Spleen (tissue), 7 donors: ENCODE measurements around the gene LHB.

Source experiments
- POLR2A ChIP-seq, 3 donors: fragments of 450-650 bp; IDR thresholded peaks; one replicate each; pipeline ENCODE4 v1.5.1; 2017; ENCODE audit warnings: antibody characterized with exemption in 3 of 3, mild to moderate bottlenecking in 1 of 3
- TF ChIP-seq, protein P1 (sequence below), 11 experiments: fragments of 200-600 bp in 7 of 11; fragments of 450-650 bp in 4 of 11; sonication (generic) in 4 of 11; IDR thresholded peaks in 8 of 11; conservative IDR thresholded peaks in 3 of 11; 1 replicate in 7 of 11; 2 replicates in 4 of 11; pipeline versions ENCODE4 v1.4.0 to v1.8.0; 2016 to 2021; ENCODE audit warnings: antibody characterized with exemption in 11 of 11, inconsistent platforms in 4 of 11, mild to moderate bottlenecking in 1 of 11
- donor health status: DM: no; HTN: no; CAD: no; lungs with moderate emphysema.
- donor health status: DM: no; HTN: no; CAD: no.
- donor health status: DM: no; HTN: no; CAD: no.

- TF ChIP-seq, protein P1, sequence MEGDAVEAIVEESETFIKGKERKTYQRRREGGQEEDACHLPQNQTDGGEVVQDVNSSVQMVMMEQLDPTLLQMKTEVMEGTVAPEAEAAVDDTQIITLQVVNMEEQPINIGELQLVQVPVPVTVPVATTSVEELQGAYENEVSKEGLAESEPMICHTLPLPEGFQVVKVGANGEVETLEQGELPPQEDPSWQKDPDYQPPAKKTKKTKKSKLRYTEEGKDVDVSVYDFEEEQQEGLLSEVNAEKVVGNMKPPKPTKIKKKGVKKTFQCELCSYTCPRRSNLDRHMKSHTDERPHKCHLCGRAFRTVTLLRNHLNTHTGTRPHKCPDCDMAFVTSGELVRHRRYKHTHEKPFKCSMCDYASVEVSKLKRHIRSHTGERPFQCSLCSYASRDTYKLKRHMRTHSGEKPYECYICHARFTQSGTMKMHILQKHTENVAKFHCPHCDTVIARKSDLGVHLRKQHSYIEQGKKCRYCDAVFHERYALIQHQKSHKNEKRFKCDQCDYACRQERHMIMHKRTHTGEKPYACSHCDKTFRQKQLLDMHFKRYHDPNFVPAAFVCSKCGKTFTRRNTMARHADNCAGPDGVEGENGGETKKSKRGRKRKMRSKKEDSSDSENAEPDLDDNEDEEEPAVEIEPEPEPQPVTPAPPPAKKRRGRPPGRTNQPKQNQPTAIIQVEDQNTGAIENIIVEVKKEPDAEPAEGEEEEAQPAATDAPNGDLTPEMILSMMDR (IDR thresholded peaks at IDR 0.05 in 8 of 11, conservative IDR thresholded peaks at IDR 0.05 in 3 of 11): no peak
- no peak for TF ChIP-seq POLR2A (IDR thresholded peaks at IDR 0.05)
These were observed 48.1 kb downstream of the LHB start for GRCh38 chr19:48968813-48969218.
